Ishikawa (cell line): ENCODE measurements around the gene RAP1GAP2.

ENCODE experiments used
- CEBPB ChIP-seq: IDR thresholded peaks from 2 replicates; pipeline ENCODE4 v1.6.1; 2012
- CREB1 ChIP-seq: IDR thresholded peaks from 2 replicates; pipeline ENCODE4 v1.6.1; 2012; ENCODE audit warnings: low read depth
- EGR1 ChIP-seq: IDR thresholded peaks from 2 replicates; pipeline ENCODE4 v1.6.1; 2012
- EP300 ChIP-seq: IDR thresholded peaks from 2 replicates; pipeline ENCODE4 v1.6.1; 2012; ENCODE audit warnings: borderline replicate concordance
- FOXM1 ChIP-seq: IDR thresholded peaks from 2 replicates; pipeline ENCODE4 v1.6.1; 2012; ENCODE audit warnings: low read depth, borderline replicate concordance
- MAX ChIP-seq: IDR thresholded peaks from 2 replicates; pipeline ENCODE4 v1.6.1; 2012
- NFIC ChIP-seq: IDR thresholded peaks from 2 replicates; pipeline ENCODE4 v1.6.1; 2012
- RAD21 ChIP-seq: IDR thresholded peaks from 2 replicates; pipeline ENCODE4 v1.6.1; 2012; ENCODE audit warnings: low read depth
- REST ChIP-seq: IDR thresholded peaks from 2 replicates; pipeline ENCODE4 v1.6.1; 2012; ENCODE audit warnings: low read depth, mild to moderate bottlenecking
- TAF1 ChIP-seq: IDR thresholded peaks from 2 replicates; pipeline ENCODE4 v1.6.1; 2012; ENCODE audit warnings: low read depth, mild to moderate bottlenecking
- TCF12 ChIP-seq: IDR thresholded peaks from 2 replicates; pipeline ENCODE4 v1.6.1; 2012; ENCODE audit warnings: low read depth
- TEAD4 ChIP-seq: IDR thresholded peaks from 2 replicates; pipeline ENCODE4 v1.6.1; 2012
- USF1 ChIP-seq: IDR thresholded peaks from 2 replicates; pipeline ENCODE4 v1.6.1; 2012
- YY1 ChIP-seq: IDR thresholded peaks from 2 replicates; pipeline ENCODE4 v1.6.1; 2012; ENCODE audit warnings: low read depth
- ZBTB7A ChIP-seq: IDR thresholded peaks from 2 replicates; pipeline ENCODE4 v1.6.1; 2012; ENCODE audit warnings: low read depth

RAP1GAP2 gene

GRCh38 chr17:2898255-2898926, 102.2 kb downstream of the RAP1GAP2 start:
- no peak for TF ChIP-seq TEAD4
- no peak for TF ChIP-seq MAX
- TF ChIP-seq NFIC = no peak
- no peak for TF ChIP-seq USF1

- TF ChIP-seq REST (no peak), EGR1 (no peak), EP300 (no peak), CREB1 (no peak), TCF12 (no peak), TAF1 (no peak), RAD21 (no peak), FOXM1 (no peak), TEAD4 (no peak), USF1 (no peak), CEBPB (no peak), MAX (no peak), ZBTB7A (no peak), YY1 (no peak), NFIC (no peak)
Observed at GRCh38 chr17:2899906-2900305, 103.7 kb downstream of the RAP1GAP2 start.

- TF ChIP-seq TCF12 = no peak
- TF ChIP-seq YY1 = no peak
- TF ChIP-seq REST = no peak
- TF ChIP-seq EGR1 = no peak
- no peak for TF ChIP-seq ZBTB7A
- TF ChIP-seq CREB1 = no peak
- TF ChIP-seq USF1 = no peak
- TF ChIP-seq EP300 = no peak
- TF ChIP-seq TEAD4 = no peak
- TF ChIP-seq MAX = no peak
- TF ChIP-seq RAD21 = no peak
- TF ChIP-seq NFIC = no peak
Observed at GRCh38 chr17:2900842-2901241, 104.6 kb downstream of the RAP1GAP2 start.

GRCh38 chr17:2901582-2901981, 105.3 kb downstream of the RAP1GAP2 start:
- TF ChIP-seq ZBTB7A = no peak
- no peak for TF ChIP-seq TAF1
- no peak for TF ChIP-seq YY1
- TF ChIP-seq CEBPB = no peak
- TF ChIP-seq TEAD4 = no peak
- no peak for TF ChIP-seq USF1
- no peak for TF ChIP-seq EGR1
- no peak for TF ChIP-seq EP300
- TF ChIP-seq FOXM1 = no peak
- TF ChIP-seq NFIC = no peak
- TF ChIP-seq RAD21 = no peak
- no peak for TF ChIP-seq TCF12
- TF ChIP-seq CREB1 = no peak
- no peak for TF ChIP-seq REST
- TF ChIP-seq MAX = no peak
